Activated gamma-delta T cell treated with Interleukin-2 at 50 U/mL for 16 hours (primary cell): Measurements from ENCODE around the gene ZXDC.

ENCODE experiments used
- DNase-seq: peaks from one replicate; pipeline ENCODE4 v3.0.0-alpha.2; 2020

The ZXDC gene

DNA sequence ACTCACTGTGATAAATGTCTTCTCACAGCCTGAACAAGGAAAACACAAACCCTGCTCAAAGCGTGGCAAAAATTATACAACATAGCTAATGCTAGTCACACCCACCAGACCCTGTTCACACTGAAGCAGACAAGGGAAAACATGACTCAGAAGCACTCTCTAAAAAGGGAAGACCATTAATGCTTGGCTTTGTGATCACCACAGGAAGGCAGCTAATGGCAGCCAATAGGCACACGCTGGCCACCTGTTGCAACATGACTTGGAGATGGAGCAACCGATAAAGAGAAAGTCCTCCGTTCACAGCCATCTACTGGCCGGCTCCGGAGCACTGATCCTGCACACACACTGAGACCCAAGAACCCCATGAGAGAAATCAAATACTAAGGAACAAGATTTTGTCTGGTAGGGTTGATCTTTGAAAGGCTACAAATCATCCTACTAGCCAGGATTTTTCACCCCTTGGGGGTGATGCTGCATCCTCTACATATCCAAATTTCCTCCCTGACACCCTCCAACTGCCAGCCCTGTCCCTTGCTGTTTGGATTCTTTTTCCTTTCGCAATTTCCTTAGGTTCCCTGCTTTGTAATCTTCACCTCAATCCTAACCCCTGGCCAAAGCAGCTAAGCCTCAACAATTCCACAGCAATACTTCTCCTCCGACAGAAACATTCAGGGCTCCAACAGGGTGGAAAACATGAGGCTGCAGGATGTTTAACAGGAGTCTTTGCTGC, 3.2 kb downstream of the ZXDC start:
- no peak for DNase-seq

DNA sequence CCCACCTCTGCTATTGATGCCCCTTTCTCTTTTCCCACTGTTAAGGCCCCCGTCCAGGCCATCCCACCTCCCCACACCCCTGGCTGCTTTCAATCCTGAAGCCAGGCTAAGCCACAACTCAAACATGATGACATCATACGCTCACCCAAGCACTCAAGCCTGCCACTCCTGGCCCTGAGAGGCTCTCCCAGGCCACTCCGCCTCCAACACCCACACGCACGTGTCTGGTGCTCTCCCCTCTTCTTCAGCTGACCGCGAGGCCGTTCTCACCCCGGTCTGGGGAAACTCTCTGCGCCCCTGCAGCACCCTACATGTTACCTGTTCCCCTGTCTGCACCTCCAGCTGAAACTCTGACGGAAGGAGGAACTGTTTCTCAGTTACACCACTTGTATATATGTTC, 6.2 kb downstream of the ZXDC start:
- DNase-seq = no peak

DNA sequence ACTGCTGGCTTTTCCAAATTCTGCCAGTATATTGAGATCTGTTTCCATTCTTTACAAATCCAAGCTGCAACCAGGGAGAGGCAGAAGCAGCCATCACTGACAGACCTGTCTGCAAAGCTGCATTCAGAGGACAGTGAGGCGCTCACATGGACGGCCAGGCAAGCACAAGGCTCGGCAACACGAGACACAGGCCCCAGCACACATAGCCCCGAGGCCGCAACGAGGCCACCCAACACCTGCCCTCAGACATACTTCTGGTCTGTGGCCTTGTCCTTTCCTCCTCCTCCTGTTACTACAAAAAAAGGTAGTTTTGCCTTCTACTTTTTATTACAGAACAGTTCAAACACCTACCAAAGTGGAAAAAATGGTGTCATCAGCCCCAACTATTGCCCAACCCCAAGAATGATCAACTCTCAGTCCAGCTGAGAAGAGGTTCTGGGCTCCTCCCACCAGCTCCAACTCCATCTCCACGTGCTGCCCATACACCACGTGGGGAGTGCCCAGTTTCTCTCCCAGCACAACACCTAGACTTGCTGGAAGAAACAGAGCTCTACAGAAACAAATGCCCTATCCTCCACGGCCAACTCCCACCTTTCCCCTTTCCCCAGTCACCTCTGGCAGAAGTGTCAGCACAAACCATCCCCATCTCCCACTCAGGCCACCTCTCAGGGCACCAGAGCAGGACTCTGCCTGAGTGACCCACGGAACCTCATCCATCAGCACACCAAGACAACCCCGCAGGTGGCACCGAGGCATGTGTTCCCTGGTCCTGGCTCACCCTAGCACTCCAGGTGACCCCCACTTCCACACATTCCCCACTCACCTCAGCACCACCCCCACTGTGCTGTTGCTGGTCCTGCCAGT, 7.4 kb downstream of the ZXDC start:
- no peak for DNase-seq

DNA sequence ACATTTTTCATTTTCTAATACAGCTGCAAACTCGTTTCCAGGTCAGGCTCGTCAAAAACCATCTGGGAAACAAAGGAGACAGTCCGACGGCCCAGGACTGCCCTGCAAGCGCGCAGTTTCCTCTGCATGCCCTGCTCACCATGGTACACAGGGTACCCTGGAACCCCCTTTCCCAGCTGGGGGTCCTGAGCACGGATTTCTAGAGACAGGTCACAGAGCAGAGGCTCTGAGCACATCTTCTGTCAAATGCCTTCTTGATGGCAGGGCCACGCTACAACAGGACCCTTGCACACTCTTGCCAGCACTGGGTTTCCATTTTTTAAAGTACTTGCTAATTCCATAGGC, 8.1 kb downstream of the ZXDC start:
- DNase-seq = no peak

DNA sequence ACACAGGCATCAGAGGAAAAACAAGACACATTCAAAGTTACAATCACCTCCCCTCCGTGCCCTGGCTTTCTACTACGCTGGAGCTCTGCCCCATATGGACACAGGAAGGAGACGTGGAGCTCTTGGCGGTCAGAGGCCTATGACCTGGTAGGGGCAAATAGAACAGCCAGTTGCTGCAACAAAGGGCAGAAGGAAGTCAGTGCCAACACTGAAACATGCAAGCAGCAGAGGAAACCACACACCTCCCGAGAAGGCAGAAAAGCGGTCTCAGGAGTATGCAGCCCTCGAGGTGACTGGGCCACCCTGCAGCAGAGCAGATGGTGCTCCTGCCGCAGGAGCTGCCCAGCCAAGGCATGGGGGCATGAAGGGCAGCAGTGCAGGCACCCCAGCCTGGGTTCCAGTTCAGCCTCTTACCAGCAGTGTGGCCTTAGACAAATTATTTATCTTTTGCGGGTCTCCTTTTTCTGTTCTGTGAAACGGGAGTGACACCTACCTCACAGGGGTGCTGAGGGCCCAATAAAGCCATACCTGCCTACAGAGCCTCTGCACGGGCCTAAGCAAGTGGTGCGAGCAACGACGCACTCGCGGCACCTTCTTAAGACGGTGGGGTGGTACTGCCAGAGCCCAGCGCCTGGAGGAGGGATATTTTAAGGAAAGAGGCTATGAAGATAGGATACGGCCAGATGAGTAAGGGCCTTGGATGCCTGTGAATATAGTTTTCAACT, 8.6 kb downstream of the ZXDC start:
- no peak for DNase-seq

DNA sequence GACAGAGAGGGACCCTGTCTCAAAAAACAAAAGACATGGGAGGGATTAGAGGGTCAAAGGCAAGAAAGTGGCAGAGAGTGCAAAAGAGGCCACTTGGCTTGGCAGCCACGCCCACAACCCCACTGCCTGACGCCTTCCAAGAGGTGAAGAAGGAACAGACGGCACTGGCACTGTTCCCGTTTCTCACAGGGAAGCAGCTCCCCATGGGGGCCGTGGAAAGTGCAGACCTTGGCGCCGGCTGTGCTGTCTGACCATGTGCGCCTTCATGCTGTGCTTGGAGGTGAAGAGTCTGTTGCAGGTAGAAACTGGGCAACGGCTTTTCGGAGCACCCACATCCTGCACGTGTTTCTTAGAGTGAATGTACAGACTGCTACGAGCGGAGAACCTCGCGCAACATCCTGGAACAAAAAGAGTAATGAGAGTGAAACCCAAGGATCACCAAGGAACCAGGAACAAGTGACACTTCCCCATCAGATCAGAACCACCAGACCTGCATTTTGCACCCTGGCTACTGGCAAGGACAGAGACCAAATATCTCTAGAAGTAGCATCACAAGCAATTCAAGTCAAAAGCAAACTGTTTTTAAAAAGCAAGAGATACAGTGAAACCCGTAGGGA, 9.7 kb downstream of the ZXDC start:
- no peak for DNase-seq

DNA sequence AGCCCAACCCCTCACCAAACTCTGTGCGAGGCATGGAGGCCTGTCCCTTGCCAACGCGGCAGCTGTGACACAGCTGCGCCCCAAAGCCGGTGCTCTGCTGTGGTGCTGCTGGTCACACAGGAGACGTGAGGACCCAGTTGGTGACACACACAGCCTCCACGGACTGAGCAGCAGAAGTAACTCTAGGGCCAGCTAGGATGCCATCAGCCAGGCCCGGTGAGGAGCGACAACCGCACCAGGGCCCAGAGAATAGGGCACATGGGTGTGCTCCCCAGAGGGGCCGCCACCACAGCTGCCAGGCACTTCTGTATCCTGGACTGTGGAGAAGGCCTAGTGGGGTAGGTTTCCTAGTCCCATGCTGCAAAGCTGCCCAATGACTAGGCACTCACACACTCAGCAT, 10.7 kb downstream of the ZXDC start:
- DNase-seq = no peak

DNA sequence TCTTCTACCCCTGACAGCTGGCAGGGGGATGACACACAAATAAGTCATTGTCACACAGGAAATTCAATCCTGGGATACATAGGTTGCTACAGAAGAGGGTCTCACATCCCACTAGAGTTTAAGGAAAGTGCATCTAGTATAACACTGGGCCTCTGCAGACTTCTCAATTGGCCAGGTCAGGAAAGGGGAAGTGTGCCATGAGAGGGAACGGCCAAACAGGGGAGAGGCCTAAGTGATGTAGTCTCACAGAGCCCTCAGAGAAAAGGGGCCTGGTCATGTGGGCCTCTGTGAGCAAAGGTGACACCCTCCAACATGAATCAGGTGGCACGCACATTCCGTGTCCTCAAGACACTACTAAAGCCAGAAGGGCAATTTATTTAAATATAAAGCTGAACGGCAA, 11.2 kb downstream of the ZXDC start:
- no peak for DNase-seq

DNA sequence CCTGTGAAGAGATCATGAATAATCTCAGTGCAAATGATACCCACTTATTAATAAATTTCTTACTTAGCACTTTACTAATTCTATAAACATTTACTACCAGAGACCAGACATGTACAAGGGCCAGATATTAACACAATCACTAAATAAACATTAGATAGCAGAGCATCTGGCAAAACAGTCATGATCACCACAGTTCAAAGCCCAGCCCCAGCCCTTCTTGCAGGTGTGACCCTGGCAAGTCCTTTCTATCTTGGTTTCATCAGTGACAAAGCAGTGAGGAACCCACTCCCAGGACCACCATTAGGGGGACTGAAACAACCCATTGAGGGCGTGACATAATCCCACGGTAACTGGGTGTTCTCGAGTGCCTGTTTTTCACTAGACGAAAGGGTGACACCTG, 11.6 kb downstream of the ZXDC start:
- no peak for DNase-seq

DNA sequence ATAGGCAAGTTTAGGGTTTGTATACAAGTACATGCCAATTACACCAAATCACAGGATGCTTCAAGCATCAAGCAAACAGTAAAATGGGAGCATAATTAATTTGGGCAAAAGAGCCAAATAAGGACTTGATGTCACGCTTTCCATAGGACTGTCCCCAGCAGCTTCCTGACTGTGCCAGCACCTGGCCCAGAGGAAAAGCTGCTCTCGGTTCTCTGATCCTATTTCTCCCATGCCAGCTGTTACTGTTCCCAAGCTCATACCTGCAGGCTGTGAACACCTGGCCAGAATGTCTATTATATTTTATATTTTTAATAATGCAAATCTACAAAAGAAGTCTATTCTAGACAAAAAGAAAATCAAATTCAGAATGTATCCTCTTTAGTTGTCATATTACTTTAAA, 12.2 kb downstream of the ZXDC start:
- no peak for DNase-seq

DNA sequence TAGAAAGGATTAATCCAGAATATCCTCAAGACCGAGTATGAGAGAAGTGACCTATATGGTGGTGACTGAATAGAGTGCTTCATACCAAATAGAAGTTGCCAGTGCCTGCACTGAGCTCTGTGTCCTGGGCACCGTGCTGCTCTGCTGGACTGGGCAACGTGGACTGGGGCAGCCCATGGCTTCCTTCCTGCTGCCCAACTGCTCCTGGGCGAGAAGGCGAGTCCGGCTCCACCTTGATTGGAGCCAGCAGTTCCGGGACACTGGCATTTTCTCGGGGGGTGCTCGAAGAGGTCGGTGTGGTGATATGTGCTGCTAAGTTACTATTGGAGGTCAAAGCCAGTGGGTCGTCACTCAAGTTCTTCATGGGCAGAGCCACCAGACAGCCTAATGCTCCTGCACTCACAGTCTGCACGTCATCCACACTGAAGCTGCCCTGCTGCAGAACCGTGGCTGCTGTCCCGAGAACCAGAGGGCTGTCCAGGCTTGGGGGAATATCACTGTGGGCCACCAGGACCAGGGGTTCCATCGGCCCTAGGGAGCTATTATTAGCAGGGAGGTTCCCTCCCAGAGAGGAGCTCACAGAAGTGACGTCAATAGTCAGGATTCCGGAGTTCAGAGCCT, 14.1 kb downstream of the ZXDC start:
- DNase-seq = no peak

DNA sequence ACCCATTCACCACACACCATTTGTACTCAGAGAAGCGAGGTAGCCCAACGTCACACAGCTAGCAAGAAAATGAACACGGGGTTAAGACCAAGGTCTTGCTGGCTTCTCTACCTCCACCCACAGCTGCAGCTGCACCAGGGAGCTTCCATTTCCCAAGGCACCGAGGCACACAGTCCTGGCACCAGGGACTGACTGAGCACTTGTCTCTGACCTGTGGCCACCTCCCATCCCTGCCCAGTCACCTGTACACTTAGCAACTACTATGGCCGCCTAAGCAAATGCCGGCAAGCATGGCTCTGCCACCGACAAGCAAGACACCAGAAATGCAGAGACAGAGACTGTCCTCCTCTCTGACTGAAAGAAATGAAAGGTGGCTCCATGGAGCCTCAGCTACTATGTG, 15.3 kb downstream of the ZXDC start:
- DNase-seq = no peak

DNA sequence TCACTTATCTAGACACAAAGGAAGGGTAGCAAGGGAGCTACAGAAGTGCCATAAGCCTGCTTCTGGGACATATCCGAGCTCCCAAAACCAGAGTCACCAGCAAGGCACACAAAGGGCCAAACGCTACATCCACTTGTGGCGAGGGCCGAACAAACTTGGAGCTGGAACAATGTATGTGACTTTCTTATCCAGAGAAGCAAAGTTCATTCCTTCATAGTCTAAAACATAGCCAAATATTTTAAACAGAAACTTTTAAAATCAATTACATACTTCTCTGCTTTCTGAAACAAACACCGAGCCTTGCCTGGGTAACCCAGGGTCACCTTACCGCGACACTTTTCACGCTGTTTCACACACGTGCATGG, 15.9 kb downstream of the ZXDC start:
- DNase-seq = no peak

DNA sequence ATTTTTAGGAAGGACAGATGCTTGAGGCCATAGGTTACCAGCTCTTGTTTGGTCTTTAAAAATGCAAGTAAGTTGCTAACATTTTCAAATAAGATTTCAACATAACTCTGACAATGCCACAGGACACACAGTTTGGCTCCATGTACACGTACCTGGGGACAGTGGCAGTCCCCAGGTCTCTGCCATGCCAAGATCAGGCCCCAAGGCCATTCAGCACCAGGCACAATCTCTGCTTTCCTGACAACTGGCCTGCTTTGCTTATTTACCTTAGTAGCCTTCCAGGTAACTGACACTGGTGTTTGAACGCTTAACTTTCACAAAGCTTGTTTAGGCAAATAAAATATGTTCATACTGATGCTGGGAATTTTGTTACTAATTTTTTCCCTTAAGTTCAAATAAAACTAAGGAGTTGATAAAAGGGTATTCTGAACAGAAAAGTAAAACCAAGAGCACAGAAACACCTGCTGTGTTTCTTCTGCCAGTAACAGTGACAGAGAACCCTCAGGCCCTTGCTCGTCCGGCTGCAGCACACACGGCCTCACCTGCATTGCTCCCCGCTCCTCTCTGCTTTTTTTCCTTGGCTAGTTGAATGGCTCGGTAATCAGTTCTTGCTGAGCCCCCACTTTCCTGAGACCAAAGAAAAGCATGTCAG, 16.5 kb downstream of the ZXDC start:
- DNase-seq = no peak

DNA sequence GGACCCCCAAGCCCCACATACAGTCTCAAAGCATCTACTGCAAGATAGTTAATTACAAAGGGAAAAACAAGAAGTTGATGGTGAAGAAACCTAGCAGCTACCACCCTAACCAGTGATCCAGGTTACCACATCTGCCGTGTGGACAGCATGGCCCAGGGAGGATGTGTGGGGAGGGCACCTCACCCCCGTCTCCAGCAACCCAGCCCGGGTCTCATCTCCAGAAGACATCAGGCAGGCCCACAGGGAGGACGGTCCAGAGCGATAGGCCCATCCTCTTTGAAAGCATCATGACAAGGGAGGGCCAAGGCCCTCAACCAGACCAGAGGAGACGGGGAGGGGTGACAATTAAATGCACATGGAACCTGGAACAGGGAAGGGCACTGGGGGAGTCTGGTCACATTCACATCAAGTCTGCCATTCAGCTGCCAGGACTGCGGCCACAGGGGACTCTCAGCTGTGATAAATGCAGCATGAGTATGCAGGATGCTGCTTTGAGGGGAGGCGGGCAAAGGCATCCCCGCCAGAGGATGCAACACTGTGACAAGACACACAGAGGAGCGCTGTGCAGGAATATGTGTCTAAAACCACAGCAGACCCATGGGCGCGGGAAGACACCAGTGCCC, 18.8 kb downstream of the ZXDC start:
- no peak for DNase-seq

DNA sequence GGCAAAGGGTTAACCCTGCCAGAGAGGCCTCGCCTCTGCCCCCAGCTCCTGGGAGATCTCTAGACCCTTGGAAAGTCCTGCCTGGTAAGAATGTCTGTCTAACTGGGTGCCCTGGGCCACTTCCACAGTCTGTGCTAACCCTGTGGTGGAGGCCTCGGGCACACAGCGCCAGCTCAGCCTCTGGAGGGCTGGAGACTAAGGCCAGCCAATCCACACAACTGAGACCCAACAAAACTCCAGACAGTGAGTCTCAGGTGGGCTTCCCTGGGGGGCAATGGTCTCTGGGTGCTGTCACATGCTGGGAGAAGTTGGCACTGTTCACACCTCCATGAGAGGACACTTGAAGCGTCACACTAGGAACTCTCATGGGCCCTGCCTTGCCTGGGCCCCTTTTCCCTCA, 19.5 kb downstream of the ZXDC start:
- no peak for DNase-seq

DNA sequence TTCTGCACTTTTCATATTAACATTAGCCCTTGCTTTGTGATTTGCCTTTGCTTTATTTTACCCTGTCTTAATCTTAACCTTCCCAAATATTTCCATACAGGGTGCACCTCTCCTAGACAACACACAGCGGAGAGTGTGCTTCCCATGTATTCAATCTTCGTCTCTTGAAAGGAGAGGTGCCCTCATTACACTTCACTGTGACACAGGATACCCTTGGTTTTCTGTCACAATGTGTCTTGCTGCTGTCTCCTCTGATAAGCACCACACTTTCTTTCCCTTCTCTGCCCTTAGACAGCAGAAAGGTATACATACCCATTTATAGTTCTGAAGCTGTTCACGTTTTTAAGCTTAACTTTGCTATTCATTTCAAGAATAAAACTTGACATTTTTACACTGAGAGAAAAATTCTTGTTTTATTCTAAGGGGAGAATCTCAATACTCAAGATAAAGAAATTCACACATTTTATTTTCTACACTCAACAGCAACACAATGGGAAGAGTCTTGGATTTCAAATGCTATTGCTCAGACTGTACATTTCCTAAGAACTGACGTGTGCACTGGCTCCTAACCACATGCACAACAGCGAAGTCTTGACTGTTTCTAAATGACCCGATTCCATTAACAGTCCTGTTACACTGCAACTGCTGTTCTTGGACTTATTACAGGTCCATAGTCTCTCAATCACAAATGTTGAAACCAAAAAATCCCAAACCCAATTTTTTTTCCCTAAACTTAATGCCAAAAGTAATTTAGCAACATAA, 21.1 kb downstream of the ZXDC start:
- no peak for DNase-seq

DNA sequence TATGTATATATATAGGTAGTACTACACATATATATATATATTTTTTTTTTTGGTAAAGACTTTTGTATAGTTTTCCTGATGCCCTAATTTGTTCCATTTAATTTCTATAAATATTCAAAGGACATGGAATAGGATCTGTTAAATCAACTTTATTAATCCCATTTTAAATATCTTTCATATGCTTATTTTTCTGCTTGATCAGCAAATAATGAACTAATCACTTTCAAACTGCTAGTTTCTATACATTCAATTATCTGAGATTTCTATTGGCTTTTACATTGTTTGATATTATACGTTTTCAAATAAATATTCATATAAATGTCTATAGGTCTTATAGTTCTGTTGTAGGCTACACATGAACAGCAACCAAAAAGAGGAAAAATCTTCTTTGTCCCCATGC, 21.7 kb downstream of the ZXDC start:
- no peak for DNase-seq

DNA sequence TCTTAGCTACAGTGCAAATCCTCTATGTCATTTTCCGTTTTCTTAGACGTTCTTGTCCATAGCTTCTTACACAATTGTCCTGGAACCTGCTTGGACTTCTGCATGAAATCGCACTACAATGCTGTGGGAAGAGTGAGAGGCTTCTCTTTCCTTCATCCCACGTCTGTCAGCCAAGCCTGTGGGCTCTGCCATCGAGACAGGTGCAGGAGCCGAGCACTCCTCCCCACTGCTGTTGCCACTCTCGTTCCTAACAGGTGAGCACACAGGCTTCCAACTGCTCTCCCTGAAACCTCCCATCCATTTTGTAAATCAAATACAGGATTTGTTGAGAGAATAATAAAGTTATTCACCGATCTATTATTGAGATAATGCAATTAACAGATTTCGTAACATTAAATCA, 23.5 kb downstream of the ZXDC start:
- DNase-seq = no peak

DNA sequence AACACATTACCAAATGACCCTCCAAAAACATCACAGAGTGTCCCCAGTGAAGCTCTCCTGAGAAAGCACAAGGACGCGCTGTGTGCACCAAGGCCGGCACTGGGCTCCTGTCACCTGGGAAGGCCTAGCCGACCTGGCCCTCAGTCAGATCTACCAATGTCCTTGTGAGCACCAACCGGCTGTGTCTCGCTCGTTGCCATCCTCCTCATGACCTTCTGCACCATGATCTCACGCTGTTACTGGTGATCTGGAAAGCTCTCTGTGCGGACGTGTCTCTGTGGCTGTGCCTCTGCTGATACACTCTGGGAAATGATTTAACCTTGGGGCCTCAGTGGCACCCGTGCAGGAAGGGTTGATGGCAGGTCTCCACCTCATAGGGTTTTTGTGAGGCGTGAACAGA, 24.2 kb downstream of the ZXDC start:
- DNase-seq = no peak

DNA sequence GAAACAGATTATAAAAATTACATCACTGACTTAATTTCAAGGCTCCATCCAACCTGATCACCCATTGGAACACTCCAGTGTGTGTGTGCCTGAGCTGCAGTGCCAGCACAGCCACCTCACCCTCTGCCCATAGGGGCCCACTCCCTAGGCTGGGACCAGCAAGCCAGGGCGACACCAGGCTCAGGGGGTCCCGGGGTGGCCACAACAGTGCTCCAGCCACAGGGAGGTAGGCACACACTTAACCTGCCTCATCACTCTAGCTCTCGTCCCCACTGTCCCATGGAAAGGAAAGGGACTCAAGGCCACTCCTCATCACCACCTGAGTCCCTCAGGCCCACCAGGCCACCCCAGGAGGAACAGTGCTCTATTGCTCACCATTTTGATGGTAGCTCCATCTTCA, 24.9 kb downstream of the ZXDC start:
- no peak for DNase-seq
